SK-N-SH treated with all-trans-retinoic acid at 6 μM for 48 hours (cell line): ENCODE measurements around the gene SLC16A10.

Experiments used
- ATAC-seq: fragments of 200-7000 bp; cut with Tn5 transposase; 3 replicates; pipeline ENCODE4 v1.9.1; 2020; ENCODE audit warnings: mild to moderate bottlenecking, moderate library complexity
- ARNTL ChIP-seq: fragments of 450-650 bp; formaldehyde crosslinking; IDR thresholded peaks from 2 replicates; pipeline ENCODE4 v1.5.0; 2020; ENCODE audit warnings: low read depth, mild to moderate bottlenecking, moderate library complexity, borderline replicate concordance
- BACH2 ChIP-seq: fragments of 250-450 bp; sonication (Bioruptor Pico); IDR thresholded peaks from 2 replicates; pipeline ENCODE4 v1.9.0; 2021; ENCODE audit warnings: mild to moderate bottlenecking, borderline replicate concordance
- CSDC2 ChIP-seq: fragments of 250-450 bp; sonication (Bioruptor Pico); IDR thresholded peaks from 2 replicates; pipeline ENCODE4 v1.5.0; 2020; ENCODE audit warnings: mild to moderate bottlenecking, moderate library complexity
- CSRNP3 ChIP-seq: fragments of 250-450 bp; sonication (Bioruptor Pico); IDR thresholded peaks from 2 replicates; pipeline ENCODE4 v1.5.1; 2021; ENCODE audit warnings: mild to moderate bottlenecking, moderate library complexity
- ESRRG ChIP-seq: fragments of 250-450 bp; sonication (Bioruptor Pico); IDR thresholded peaks from 2 replicates; pipeline ENCODE4 v1.6.1; 2021; ENCODE audit warnings: mild to moderate bottlenecking
- GLIS3 ChIP-seq: fragments of 250-450 bp; sonication (Bioruptor Pico); IDR thresholded peaks from 2 replicates; pipeline ENCODE4 v1.5.0; 2020; ENCODE audit warnings: mild to moderate bottlenecking, moderate library complexity
- ISL1 ChIP-seq: fragments of 250-450 bp; sonication (Bioruptor Pico); IDR thresholded peaks from 2 replicates; pipeline ENCODE4 v2.1.2; 2022; ENCODE audit warnings: mild to moderate bottlenecking, moderate library complexity
- OSR1 ChIP-seq: fragments of 250-450 bp; sonication (Bioruptor Pico); IDR thresholded peaks from 2 replicates; pipeline ENCODE4 v1.8.0; 2022; ENCODE audit warnings: moderate library complexity, mild to moderate bottlenecking, inconsistent platforms
- PATZ1 ChIP-seq: fragments of 250-450 bp; sonication (Bioruptor Pico); IDR thresholded peaks from 2 replicates; pipeline ENCODE4 v1.8.0; 2020; ENCODE audit warnings: mild to moderate bottlenecking, moderate library complexity, borderline replicate concordance
- PPARA ChIP-seq: fragments of 250-450 bp; sonication (Bioruptor Pico); IDR thresholded peaks from 2 replicates; pipeline ENCODE4 v1.5.0; 2020; ENCODE audit warnings: mild to moderate bottlenecking, borderline replicate concordance
- RARB ChIP-seq: fragments of 250-450 bp; sonication (Bioruptor Pico); IDR thresholded peaks from 2 replicates; pipeline ENCODE4 v1.8.0; 2021; ENCODE audit warnings: mild to moderate bottlenecking, moderate library complexity
- SNAI2 ChIP-seq: fragments of 250-450 bp; sonication (Bioruptor Pico); IDR thresholded peaks from 2 replicates; pipeline ENCODE4 v1.5.0; 2020; ENCODE audit warnings: mild to moderate bottlenecking, moderate library complexity
- TCF4 ChIP-seq: fragments of 250-450 bp; sonication (Bioruptor Pico); IDR thresholded peaks from 2 replicates; pipeline ENCODE4 v1.8.0; 2021; ENCODE audit warnings: mild to moderate bottlenecking, moderate library complexity, borderline replicate concordance
- TOX ChIP-seq: fragments of 250-450 bp; sonication (Bioruptor Pico); IDR thresholded peaks from 2 replicates; pipeline ENCODE4 v1.8.0; 2021; ENCODE audit warnings: mild to moderate bottlenecking, moderate library complexity, borderline replicate concordance
- TSHZ2 ChIP-seq: fragments of 250-450 bp; sonication (Bioruptor Pico); IDR thresholded peaks from 2 replicates; pipeline ENCODE4 v1.5.0; 2020; ENCODE audit warnings: mild to moderate bottlenecking, moderate library complexity
- ZC3H10 ChIP-seq: fragments of 250-450 bp; sonication (Bioruptor Pico); IDR thresholded peaks from 2 replicates; pipeline ENCODE4 v1.5.1; 2021; ENCODE audit warnings: mild to moderate bottlenecking, moderate library complexity
- ZFP3 ChIP-seq: fragments of 250-450 bp; sonication (Bioruptor Pico); IDR thresholded peaks from 2 replicates; pipeline ENCODE4 v1.5.0; 2020; ENCODE audit warnings: mild to moderate bottlenecking, moderate library complexity
- ZFP30 ChIP-seq: fragments of 450-650 bp; formaldehyde crosslinking; IDR thresholded peaks from 2 replicates; pipeline ENCODE4 v1.5.0; 2022; ENCODE audit warnings: mild to moderate bottlenecking, moderate library complexity
- ZNF565 ChIP-seq: fragments of 450-650 bp; formaldehyde crosslinking; conservative IDR thresholded peaks from 2 replicates; pipeline ENCODE4 v1.5.0; 2020; ENCODE audit warnings: low read depth, mild to moderate bottlenecking, moderate library complexity
- ZNF70 ChIP-seq: fragments of 450-650 bp; formaldehyde crosslinking; IDR thresholded peaks from 2 replicates; pipeline ENCODE4 v1.5.0; 2020; ENCODE audit warnings: mild to moderate bottlenecking, moderate library complexity
- ZNF8 ChIP-seq: fragments of 450-650 bp; formaldehyde crosslinking; IDR thresholded peaks from 2 replicates; pipeline ENCODE4 v1.5.0; 2020; ENCODE audit warnings: mild to moderate bottlenecking, moderate library complexity
- TF ChIP-seq, protein P1 (sequence below): fragments of 250-450 bp; sonication (Bioruptor Pico); IDR thresholded peaks from 2 replicates; pipeline ENCODE4 v1.5.1; 2020; ENCODE audit warnings: low read depth, mild to moderate bottlenecking, moderate library complexity
- TF ChIP-seq, protein P2 (sequence below): fragments of 250-450 bp; sonication (Bioruptor Pico); IDR thresholded peaks from 2 replicates; pipeline ENCODE4 v1.8.0; 2021; ENCODE audit warnings: low read depth, mild to moderate bottlenecking, moderate library complexity, borderline replicate concordance

Gene SLC16A10

GRCh38 chr6:111096246-111096645 lies 8.9 kb downstream of the SLC16A10 start:
- TF ChIP-seq ARNTL (CRISPR knock-in tag), result no peak
- no peak for TF ChIP-seq ZNF565
- TF ChIP-seq CSDC2 (CRISPR knock-in tag), result no peak
- no peak for TF ChIP-seq ZFP30 (CRISPR knock-in tag)
- no peak for TF ChIP-seq SNAI2
- TF ChIP-seq BACH2 (CRISPR knock-in tag), result no peak
- TF ChIP-seq PPARA (CRISPR knock-in tag), result no peak
- TF ChIP-seq ZNF8 (CRISPR knock-in tag), result no peak
- TF ChIP-seq OSR1 (CRISPR knock-in tag), result no peak
- TF ChIP-seq TOX, result no peak
- TF ChIP-seq, protein P1, sequence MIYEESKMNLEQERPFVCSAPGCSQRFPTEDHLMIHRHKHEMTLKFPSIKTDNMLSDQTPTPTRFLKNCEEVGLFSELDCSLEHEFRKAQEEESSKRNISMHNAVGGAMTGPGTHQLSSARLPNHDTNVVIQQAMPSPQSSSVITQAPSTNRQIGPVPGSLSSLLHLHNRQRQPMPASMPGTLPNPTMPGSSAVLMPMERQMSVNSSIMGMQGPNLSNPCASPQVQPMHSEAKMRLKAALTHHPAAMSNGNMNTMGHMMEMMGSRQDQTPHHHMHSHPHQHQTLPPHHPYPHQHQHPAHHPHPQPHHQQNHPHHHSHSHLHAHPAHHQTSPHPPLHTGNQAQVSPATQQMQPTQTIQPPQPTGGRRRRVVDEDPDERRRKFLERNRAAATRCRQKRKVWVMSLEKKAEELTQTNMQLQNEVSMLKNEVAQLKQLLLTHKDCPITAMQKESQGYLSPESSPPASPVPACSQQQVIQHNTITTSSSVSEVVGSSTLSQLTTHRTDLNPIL (CRISPR knock-in tag), result no peak
- TF ChIP-seq TCF4 (CRISPR knock-in tag), result no peak
- TF ChIP-seq ZNF70, result no peak
- no peak for TF ChIP-seq CSRNP3
- TF ChIP-seq, protein P2, sequence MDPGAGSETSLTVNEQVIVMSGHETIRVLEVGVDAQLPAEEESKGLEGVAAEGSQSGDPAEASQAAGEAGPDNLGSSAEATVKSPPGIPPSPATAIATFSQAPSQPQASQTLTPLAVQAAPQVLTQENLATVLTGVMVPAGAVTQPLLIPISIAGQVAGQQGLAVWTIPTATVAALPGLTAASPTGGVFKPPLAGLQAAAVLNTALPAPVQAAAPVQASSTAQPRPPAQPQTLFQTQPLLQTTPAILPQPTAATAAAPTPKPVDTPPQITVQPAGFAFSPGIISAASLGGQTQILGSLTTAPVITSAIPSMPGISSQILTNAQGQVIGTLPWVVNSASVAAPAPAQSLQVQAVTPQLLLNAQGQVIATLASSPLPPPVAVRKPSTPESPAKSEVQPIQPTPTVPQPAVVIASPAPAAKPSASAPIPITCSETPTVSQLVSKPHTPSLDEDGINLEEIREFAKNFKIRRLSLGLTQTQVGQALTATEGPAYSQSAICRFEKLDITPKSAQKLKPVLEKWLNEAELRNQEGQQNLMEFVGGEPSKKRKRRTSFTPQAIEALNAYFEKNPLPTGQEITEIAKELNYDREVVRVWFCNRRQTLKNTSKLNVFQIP (CRISPR knock-in tag), result no peak
- TF ChIP-seq RARB (CRISPR knock-in tag), result no peak
- no peak for TF ChIP-seq ZFP3
- no peak for TF ChIP-seq PATZ1 (CRISPR knock-in tag)
- no peak for TF ChIP-seq GLIS3 (CRISPR knock-in tag)
- TF ChIP-seq ESRRG (CRISPR knock-in tag), result no peak
- no peak for ATAC-seq

DNA sequence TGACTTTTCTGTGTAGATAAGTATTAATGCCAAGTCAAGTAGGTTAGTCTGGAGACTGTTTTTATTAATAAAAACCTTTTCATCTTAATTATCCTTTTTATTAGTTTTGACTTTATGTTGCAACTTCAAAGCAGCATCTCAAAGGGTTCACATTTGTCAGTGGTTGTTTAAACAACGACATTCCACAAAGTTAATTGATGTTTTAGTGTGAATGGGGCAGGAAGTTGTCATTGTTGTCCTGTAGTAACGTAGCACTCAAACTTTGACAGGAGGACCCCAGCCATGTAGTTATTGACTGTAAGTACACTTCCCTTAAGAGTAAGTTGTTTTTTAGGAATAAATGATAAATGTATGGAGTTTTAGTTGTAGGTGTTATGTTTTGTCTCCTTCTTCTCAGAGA lies 11.3 kb downstream of the SLC16A10 start:
- no peak for ATAC-seq
- TF ChIP-seq ZNF565, result no peak
- TF ChIP-seq ZC3H10 (CRISPR knock-in tag), result no peak
- TF ChIP-seq PPARA (CRISPR knock-in tag), result no peak
- no peak for TF ChIP-seq PATZ1 (CRISPR knock-in tag)
- no peak for TF ChIP-seq ZFP3
- TF ChIP-seq ISL1 (CRISPR knock-in tag), result no peak

DNA sequence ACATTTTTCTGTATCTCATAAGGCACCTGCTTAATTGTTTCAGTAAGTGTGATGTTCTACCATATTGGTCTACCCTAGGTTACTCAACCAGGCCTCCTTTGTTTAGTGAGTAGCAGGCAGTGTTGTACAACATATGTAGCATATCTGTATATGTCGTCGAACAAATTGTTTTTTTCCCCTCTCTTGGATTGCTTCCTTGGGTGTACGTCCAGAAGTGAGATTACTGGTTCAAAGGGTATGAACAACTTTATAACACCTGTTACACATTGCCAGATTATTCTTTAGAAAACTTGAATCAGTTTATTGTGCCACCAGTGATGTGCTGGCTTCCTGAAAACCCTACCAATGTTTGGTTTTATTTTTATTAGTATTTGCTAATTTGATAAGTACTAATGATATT lies 14.7 kb downstream of the SLC16A10 start:
- no peak for TF ChIP-seq ZFP30 (CRISPR knock-in tag)
- no peak for TF ChIP-seq BACH2 (CRISPR knock-in tag)
- TF ChIP-seq, protein P1 (CRISPR knock-in tag), result no peak
- no peak for TF ChIP-seq TSHZ2
- no peak for TF ChIP-seq TCF4 (CRISPR knock-in tag)
- no peak for TF ChIP-seq ESRRG (CRISPR knock-in tag)
- TF ChIP-seq ARNTL (CRISPR knock-in tag), result no peak
- TF ChIP-seq ZNF565, result no peak
- ATAC-seq, result no peak
